ENCODE measurements around the gene HCN1.

DNA sequence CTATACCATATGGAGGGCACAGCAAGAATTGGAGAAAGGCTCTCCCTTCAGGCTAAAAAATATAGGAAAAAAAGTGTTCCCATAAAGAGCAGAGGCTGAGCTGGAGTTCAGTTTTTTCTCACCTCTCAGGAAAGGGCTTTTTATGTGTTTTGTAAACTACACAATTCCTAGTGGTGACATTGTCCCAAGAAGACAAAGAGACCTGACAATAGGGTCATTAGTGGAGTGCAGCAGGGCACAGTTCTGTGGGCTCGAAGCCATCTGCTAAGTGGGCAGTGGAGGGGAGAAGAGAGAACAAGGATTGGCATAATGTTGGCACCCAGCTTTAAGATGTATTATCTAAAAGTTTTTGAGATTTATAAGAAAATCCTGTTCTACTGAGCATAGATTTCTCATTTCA lies 162.5 kb downstream of the HCN1 start:
- TF ChIP-seq GATA2 (IDR thresholded peaks at IDR 0.05; ENCODE audit: low read depth, low read length) (no peak), GATA3 (IDR thresholded peaks at IDR 0.05; ENCODE audit: low read depth, low read length) (no peak)

Measured in SH-SY5Y (cell line).